GM23338 (cell line): ENCODE measurements around the gene DYNLT5. TPM values are rescaled to one million over a fixed set of nuclear protein-coding genes. Genes with fewer than 3 reads are reported as not detected.

Experiments
- ATAC-seq: fragments of 200-7000 bp; cut with Tn5 transposase; 3 replicates; pipeline ENCODE4 v1.9.1; 2020
- DNase-seq: peaks from one replicate; pipeline ENCODE4 v3.0.0-alpha.2; 2015; ENCODE audit warnings: low spot score
- H2AFZ ChIP-seq: fragments of 200-600 bp; sonication (generic); 2 replicates; pipeline ENCODE4 v1.8.0; 2016; ENCODE audit warnings: antibody characterized with exemption, mild to moderate bottlenecking, moderate library complexity
- H3F3A ChIP-seq: fragments of 200-600 bp; sonication (generic); replicated peaks from 2 replicates; pipeline ENCODE4 v1.8.0; 2017; ENCODE audit warnings: antibody characterized with exemption, mixed run types, low read depth
- H3K27ac ChIP-seq: fragments of 200-600 bp; sonication (generic); 2 replicates; pipeline ENCODE4 v1.6.1; 2016; ENCODE audit warnings: low read depth
- H3K27me3 ChIP-seq: fragments of 200-600 bp; sonication (generic); 2 replicates; pipeline ENCODE4 v1.8.0; 2016; ENCODE audit warnings: mild to moderate bottlenecking, mixed run types, moderate library complexity; ENCODE audit not compliant: insufficient read depth
- H3K36me3 ChIP-seq: fragments of 200-600 bp; sonication (generic); 2 replicates; pipeline ENCODE4 v1.8.0; 2016; ENCODE audit warnings: mild to moderate bottlenecking; ENCODE audit not compliant: insufficient read depth
- H3K4me1 ChIP-seq: fragments of 200-600 bp; sonication (generic); 2 replicates; pipeline ENCODE4 v1.8.0; 2016; ENCODE audit warnings: mild to moderate bottlenecking, moderate library complexity; ENCODE audit not compliant: insufficient read depth
- H3K4me2 ChIP-seq: fragments of 200-600 bp; sonication (generic); 2 replicates; pipeline ENCODE4 v1.7.1; 2017; ENCODE audit warnings: mixed run types
- H3K4me3 ChIP-seq: fragments of 200-600 bp; sonication (generic); 2 replicates; pipeline ENCODE4 v1.6.1; 2016; ENCODE audit warnings: mixed run types
- H3K79me2 ChIP-seq: fragments of 200-600 bp; sonication (generic); replicated peaks from 2 replicates; pipeline ENCODE4 v1.8.0; 2017; ENCODE audit warnings: mild to moderate bottlenecking; ENCODE audit not compliant: insufficient read depth
- H3K9me2 ChIP-seq: fragments of 200-600 bp; sonication (generic); 2 replicates; pipeline ENCODE4 v1.8.0; 2017; ENCODE audit not compliant: insufficient read depth
- H4K20me1 ChIP-seq: fragments of 200-600 bp; sonication (generic); replicated peaks from 2 replicates; pipeline ENCODE4 v1.8.0; 2017; ENCODE audit warnings: mild to moderate bottlenecking; ENCODE audit not compliant: insufficient read depth
- H3K27ac Mint-ChIP-seq: 2 replicates; pipeline ENCODE4 v1.8.0; 2020; ENCODE audit warnings: inconsistent platforms, mild to moderate bottlenecking, moderate library complexity, mixed read lengths
- H3K27me3 Mint-ChIP-seq: 3 replicates; pipeline ENCODE4 v1.8.0; 2022; ENCODE audit warnings: low read depth, mild to moderate bottlenecking, moderate library complexity, mixed read lengths, inconsistent platforms; ENCODE audit not compliant: insufficient read depth, poor library complexity
- H3K36me3 Mint-ChIP-seq: 3 replicates; pipeline ENCODE4 v1.8.0; 2021; ENCODE audit warnings: low read depth, mild to moderate bottlenecking, inconsistent platforms, moderate library complexity, mixed read lengths
- H3K4me1 Mint-ChIP-seq: 3 replicates; pipeline ENCODE4 v1.8.0; 2020; ENCODE audit warnings: mild to moderate bottlenecking, inconsistent platforms, mixed read lengths
- H3K4me3 Mint-ChIP-seq: 3 replicates; pipeline ENCODE4 v1.8.0; 2021; ENCODE audit warnings: moderate library complexity, mild to moderate bottlenecking, inconsistent platforms, mixed read lengths
- H3K9me3 Mint-ChIP-seq: 3 replicates; pipeline ENCODE4 v1.8.0; 2020; ENCODE audit warnings: moderate library complexity, mild to moderate bottlenecking, inconsistent platforms, mixed read lengths
- POLR2AphosphoS5 ChIP-seq: IDR thresholded peaks from 2 replicates; pipeline ENCODE4 v1.6.1; 2016; ENCODE audit warnings: antibody characterized with exemption, low read depth
- ZNF331 ChIP-seq: fragments of 250-450 bp; sonication (Bioruptor Pico); IDR thresholded peaks from 2 replicates; pipeline ENCODE4 v1.5.0; 2020; ENCODE audit warnings: low read depth, mild to moderate bottlenecking, moderate library complexity
- polyA plus RNA-seq: library from polyadenylated mRNA; unstranded; fragments of >200 nt; fragmentation: Nextera tagmentation; extraction: Ambion mirVana; gene quantifications from 2 replicates; pipeline ENCODE4 v1.2.1, GENCODE V29; 2016
- total RNA-seq: library from RNA; depleted of rRNA; stranded (reverse); fragments of >200 nt; shearing (Covaris generic); gene quantifications from 2 replicates; pipeline ENCODE4 v1.2.3, GENCODE V29; 2014
- TF ChIP-seq, protein P1 (sequence below), 2 experiments: fragments of 200-600 bp in 1 of 2; sonication (generic) in 1 of 2; conservative IDR thresholded peaks; 2 replicates each; pipeline versions ENCODE4 v1.5.1 to v1.6.1; 2016 to 2017; ENCODE audit warnings: antibody characterized with exemption in 2 of 2, low read depth in 2 of 2, mild to moderate bottlenecking in 2 of 2, moderate library complexity in 1 of 2
- TF ChIP-seq, protein P2 (sequence below): fragments of 250-450 bp; sonication (Bioruptor Pico); IDR thresholded peaks from 2 replicates; pipeline ENCODE4 v1.5.0; 2020; ENCODE audit warnings: mild to moderate bottlenecking, moderate library complexity

The DYNLT5 gene
- total and polyA plus RNA-seq, 2 experiments from 2014 or later, result 0.95 to 2.8 TPM

DNA sequence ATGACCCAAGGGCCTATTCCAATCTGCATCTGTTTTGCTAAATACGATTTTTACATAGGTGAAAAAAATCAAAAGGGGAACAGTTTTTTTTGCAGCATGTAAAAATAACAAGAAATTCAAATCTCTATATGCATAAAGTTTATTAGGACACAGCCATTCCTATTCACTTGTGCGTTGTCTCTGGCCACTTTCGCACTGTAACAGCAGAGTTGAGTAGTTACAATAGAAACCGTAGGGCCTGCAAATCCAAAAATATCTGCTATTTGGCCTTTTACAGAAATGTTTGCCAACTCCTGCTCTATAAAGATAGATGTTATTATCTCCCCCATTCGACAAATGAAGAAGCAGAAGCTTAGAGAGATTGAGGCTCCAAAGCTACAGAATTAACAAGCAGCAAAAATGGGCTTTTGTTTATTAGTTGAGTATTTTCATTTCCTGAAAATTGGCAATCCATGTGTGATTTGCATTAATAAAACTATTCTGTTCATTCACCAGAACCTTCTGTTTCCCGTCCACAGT is 5.5 kb downstream of the DYNLT5 start (continued):
- TF ChIP-seq, protein P1, sequence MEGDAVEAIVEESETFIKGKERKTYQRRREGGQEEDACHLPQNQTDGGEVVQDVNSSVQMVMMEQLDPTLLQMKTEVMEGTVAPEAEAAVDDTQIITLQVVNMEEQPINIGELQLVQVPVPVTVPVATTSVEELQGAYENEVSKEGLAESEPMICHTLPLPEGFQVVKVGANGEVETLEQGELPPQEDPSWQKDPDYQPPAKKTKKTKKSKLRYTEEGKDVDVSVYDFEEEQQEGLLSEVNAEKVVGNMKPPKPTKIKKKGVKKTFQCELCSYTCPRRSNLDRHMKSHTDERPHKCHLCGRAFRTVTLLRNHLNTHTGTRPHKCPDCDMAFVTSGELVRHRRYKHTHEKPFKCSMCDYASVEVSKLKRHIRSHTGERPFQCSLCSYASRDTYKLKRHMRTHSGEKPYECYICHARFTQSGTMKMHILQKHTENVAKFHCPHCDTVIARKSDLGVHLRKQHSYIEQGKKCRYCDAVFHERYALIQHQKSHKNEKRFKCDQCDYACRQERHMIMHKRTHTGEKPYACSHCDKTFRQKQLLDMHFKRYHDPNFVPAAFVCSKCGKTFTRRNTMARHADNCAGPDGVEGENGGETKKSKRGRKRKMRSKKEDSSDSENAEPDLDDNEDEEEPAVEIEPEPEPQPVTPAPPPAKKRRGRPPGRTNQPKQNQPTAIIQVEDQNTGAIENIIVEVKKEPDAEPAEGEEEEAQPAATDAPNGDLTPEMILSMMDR (conservative IDR thresholded peaks at IDR 0.05; ENCODE audit: low read depth in 2 of 2), result no peak

- Histone ChIP-seq H3K79me2 (no peaks in the 10 kb centered on the region), H3K36me3 (no peaks in the 10 kb centered on the region), H3K27me3 (peaks cover 1% of the 10 kb centered on the region), H3K4me2 (no peak overlapping the region), H4K20me1 (no peaks in the 10 kb centered on the region), H3F3A (no peaks in the 10 kb centered on the region), H3K4me1 (no peaks in the 10 kb centered on the region), H3K27ac (no peak overlapping the region), H2AFZ (no peak overlapping the region), H3K9me2 (no peaks in the 10 kb centered on the region), H3K4me3 (no peak overlapping the region)
- TF ChIP-seq, protein P2, sequence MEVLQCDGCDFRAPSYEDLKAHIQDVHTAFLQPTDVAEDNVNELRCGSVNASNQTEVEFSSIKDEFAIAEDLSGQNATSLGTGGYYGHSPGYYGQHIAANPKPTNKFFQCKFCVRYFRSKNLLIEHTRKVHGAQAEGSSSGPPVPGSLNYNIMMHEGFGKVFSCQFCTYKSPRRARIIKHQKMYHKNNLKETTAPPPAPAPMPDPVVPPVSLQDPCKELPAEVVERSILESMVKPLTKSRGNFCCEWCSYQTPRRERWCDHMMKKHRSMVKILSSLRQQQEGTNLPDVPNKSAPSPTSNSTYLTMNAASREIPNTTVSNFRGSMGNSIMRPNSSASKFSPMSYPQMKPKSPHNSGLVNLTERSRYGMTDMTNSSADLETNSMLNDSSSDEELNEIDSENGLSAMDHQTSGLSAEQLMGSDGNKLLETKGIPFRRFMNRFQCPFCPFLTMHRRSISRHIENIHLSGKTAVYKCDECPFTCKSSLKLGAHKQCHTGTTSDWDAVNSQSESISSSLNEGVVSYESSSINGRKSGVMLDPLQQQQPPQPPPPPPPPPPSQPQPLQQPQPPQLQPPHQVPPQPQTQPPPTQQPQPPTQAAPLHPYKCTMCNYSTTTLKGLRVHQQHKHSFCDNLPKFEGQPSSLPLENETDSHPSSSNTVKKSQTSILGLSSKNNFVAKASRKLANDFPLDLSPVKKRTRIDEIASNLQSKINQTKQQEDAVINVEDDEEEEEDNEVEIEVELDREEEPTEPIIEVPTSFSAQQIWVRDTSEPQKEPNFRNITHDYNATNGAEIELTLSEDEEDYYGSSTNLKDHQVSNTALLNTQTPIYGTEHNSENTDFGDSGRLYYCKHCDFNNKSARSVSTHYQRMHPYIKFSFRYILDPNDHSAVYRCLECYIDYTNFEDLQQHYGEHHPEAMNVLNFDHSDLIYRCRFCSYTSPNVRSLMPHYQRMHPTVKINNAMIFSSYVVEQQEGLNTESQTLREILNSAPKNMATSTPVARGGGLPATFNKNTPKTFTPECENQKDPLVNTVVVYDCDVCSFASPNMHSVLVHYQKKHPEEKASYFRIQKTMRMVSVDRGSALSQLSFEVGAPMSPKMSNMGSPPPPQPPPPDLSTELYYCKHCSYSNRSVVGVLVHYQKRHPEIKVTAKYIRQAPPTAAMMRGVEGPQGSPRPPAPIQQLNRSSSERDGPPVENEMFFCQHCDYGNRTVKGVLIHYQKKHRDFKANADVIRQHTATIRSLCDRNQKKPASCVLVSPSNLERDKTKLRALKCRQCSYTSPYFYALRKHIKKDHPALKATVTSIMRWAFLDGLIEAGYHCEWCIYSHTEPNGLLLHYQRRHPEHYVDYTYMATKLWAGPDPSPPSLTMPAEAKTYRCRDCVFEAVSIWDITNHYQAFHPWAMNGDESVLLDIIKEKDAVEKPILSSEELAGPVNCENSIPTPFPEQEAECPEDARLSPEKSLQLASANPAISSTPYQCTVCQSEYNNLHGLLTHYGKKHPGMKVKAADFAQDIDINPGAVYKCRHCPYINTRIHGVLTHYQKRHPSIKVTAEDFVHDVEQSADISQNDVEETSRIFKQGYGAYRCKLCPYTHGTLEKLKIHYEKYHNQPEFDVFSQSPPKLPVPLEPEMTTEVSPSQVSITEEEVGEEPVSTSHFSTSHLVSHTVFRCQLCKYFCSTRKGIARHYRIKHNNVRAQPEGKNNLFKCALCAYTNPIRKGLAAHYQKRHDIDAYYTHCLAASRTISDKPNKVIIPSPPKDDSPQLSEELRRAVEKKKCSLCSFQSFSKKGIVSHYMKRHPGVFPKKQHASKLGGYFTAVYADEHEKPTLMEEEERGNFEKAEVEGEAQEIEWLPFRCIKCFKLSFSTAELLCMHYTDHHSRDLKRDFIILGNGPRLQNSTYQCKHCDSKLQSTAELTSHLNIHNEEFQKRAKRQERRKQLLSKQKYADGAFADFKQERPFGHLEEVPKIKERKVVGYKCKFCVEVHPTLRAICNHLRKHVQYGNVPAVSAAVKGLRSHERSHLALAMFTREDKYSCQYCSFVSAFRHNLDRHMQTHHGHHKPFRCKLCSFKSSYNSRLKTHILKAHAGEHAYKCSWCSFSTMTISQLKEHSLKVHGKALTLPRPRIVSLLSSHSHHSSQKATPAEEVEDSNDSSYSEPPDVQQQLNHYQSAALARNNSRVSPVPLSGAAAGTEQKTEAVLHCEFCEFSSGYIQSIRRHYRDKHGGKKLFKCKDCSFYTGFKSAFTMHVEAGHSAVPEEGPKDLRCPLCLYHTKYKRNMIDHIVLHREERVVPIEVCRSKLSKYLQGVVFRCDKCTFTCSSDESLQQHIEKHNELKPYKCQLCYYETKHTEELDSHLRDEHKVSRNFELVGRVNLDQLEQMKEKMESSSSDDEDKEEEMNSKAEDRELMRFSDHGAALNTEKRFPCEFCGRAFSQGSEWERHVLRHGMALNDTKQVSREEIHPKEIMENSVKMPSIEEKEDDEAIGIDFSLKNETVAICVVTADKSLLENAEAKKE (CRISPR knock-in tag), result no peak
- TF ChIP-seq ZNF331 (CRISPR knock-in tag) (no peak), POLR2AphosphoS5 (no peak)
- TF ChIP-seq, protein P1 (conservative IDR thresholded peaks at IDR 0.05; ENCODE audit: low read depth in 2 of 2), result no peak
- Mint-ChIP-seq H3K4me1 (no peaks in the 10 kb centered on the region), H3K27me3 (no peaks in the 10 kb centered on the region), H3K4me3 (no peak overlapping the region), H3K36me3 (no peaks in the 10 kb centered on the region), H3K27ac (no peak overlapping the region), H3K9me3 (no peaks in the 10 kb centered on the region)
- DNase-seq (no peak), ATAC-seq (no peak)
These were observed 6.0 kb downstream of the DYNLT5 start for GRCh38 chr1:66758241-66758755.
